ENCODE data around the gene FZR1. TPM values are rescaled to one million over a fixed set of nuclear protein-coding genes. Genes with fewer than 3 reads are reported as not detected.
A peak's percentile ranks its signal among the peaks of the same experiment; 100 is the strongest.

Gene FZR1
- total RNA-seq, 2 donors from 2014 or later, result 29.6 to 33.8 TPM

- Histone ChIP-seq H3K36me3 (no peaks in the 10 kb centered on the region), H3K4me1 (ENCODE audit: control insufficient read depth in 1 of 2, low read depth in 2 of 2) (peaks cover 12 to 21% of the 10 kb centered on the region in 2 donors), H3K27ac (no peak overlapping the region), H3K9me3 (no peaks in the 10 kb centered on the region), H3K4me3 (no peak overlapping the region), H3K27me3 (replicated peaks; ENCODE audit: insufficient read depth) (no peaks in the 10 kb centered on the region)
- DNase-seq (ENCODE audit: low spot score), result no peak
- ATAC-seq (ENCODE audit: insufficient number of reproducible peaks, low FRiP score, low read depth), result no peak
- TF ChIP-seq CTCF (IDR thresholded peaks at IDR 0.05), result no peak
These were observed 45.6 kb downstream of the FZR1 start for GRCh38 chr19:3551792-3552095.

- Histone ChIP-seq H3K4me1 (ENCODE audit: control insufficient read depth in 1 of 2, low read depth in 2 of 2) (peaks cover 16 to 25% of the 10 kb centered on the region in 2 donors), H3K4me3 (peak overlapping the region; percentile 9)
These were observed 48.4 kb downstream of the FZR1 start for GRCh38 chr19:3554254-3555083.

DNA sequence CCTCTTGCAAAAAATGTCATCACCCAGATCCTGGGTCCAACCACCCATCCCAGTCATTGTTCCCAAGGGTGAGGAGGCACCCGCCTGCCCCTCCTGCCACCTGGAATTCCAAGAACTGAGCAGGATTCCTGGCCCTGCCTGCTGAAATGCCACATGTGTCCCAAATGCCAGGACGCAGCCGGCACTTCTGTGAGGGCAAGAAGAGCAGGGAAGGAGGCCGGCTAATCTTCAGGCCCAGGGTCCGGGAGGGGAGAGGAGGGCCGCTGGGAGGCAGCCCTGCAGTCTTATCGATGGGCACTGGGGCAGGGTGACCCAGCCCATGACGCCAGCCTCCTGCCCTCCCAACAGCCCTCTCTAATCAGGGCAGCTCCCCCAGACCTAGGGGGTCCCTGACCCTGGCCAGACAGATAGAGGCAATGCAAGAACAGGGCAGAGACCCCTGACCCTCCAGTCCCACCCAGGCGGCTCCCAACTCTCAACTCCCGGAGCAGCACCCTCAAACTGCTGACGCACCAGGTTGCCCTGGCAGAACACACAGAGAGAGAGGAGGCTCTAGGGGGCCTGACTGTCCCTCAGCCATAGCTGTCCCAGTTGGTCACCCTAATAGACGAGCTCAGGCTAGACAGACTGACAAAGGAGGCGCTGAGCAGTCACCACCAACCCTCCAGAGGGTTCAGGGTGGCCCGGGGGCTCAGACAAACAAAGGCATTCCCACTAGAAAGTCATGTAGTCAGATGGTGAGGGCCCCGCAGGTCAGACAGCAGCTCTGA is 49.7 kb downstream of the FZR1 start:
- Histone ChIP-seq H3K27me3 (replicated peaks; ENCODE audit: insufficient read depth) (no peaks in the 10 kb centered on the region), H3K4me1 (ENCODE audit: control insufficient read depth in 1 of 2, low read depth in 2 of 2) (peaks cover 16 to 25% of the 10 kb centered on the region in 2 donors), H3K4me3 (peak overlapping the region; percentile 80), H3K27ac (no peak overlapping the region), H3K36me3 (no peaks in the 10 kb centered on the region), H3K9me3 (no peaks in the 10 kb centered on the region)
- ATAC-seq (ENCODE audit: insufficient number of reproducible peaks, low FRiP score, low read depth) (no peak), DNase-seq (ENCODE audit: low spot score) (no peak)
- no peak for TF ChIP-seq CTCF (IDR thresholded peaks at IDR 0.05)

More at GRCh38 chr19:3554254-3555083, 48.4 kb downstream of the FZR1 start:
- Histone ChIP-seq H3K9me3 (no peaks in the 10 kb centered on the region), H3K36me3 (no peaks in the 10 kb centered on the region), H3K27ac (no peak overlapping the region), H3K27me3 (replicated peaks; ENCODE audit: insufficient read depth) (no peaks in the 10 kb centered on the region)
- TF ChIP-seq CTCF (IDR thresholded peaks at IDR 0.05), result no peak
- DNase-seq (ENCODE audit: low spot score) (no peak), ATAC-seq (ENCODE audit: insufficient number of reproducible peaks, low FRiP score, low read depth) (no peak)

DNA sequence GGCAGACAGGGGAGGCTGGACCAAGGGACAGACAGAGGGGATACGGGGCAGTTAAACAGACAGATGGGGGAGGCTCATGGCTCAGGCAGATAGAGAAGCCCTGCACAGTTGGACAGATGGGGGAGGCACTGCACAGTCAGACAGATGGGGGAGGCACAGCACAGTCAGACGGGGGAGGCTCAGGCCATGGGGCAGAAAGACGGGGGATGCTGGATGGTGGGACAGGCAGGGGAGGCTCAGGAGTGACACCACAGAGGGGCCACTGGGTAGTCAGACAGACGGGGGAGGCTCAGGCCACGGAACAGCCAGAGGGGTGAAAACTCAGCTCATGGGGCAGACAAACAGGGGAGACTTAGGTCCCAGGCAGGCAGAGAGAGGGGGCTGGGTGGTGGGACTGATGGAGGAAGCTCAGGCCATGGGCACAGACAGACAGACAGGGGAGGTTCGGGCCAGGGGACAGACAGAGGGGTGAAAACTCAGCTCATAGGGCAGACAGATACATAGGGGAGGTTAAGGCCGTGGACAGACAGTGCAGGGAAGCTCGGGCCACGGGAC is 50.4 kb downstream of the FZR1 start:
- Histone ChIP-seq H3K27ac (no peak overlapping the region), H3K36me3 (no peaks in the 10 kb centered on the region), H3K9me3 (no peaks in the 10 kb centered on the region), H3K4me3 (peak overlapping the region; percentile 80), H3K27me3 (replicated peaks; ENCODE audit: insufficient read depth) (no peaks in the 10 kb centered on the region), H3K4me1 (ENCODE audit: control insufficient read depth in 1 of 2, low read depth in 2 of 2) (peaks cover 16 to 25% of the 10 kb centered on the region in 2 donors)
- no peak for DNase-seq (ENCODE audit: low spot score)
- TF ChIP-seq CTCF (IDR thresholded peaks at IDR 0.05), result no peak
- no peak for ATAC-seq (ENCODE audit: insufficient number of reproducible peaks, low FRiP score, low read depth)

- no peak for ATAC-seq (ENCODE audit: insufficient number of reproducible peaks, low FRiP score, low read depth)
- H3K36me3 ChIP-seq, result no peaks in the 10 kb centered on the region
- H3K27me3 ChIP-seq (replicated peaks; ENCODE audit: insufficient read depth), result no peaks in the 10 kb centered on the region
- H3K27ac ChIP-seq, result peak overlapping the region in 1 of 2 donors; percentile 46
- H3K4me1 ChIP-seq (ENCODE audit: control insufficient read depth in 1 of 2, low read depth in 2 of 2), result peaks cover 16 to 25% of the 10 kb centered on the region in 2 donors
- no peak for TF ChIP-seq CTCF (IDR thresholded peaks at IDR 0.05)
- no peak for DNase-seq (ENCODE audit: low spot score)
- H3K9me3 ChIP-seq, result no peaks in the 10 kb centered on the region
- H3K4me3 ChIP-seq, result peak overlapping the region; percentile 80
These were observed 50.9 kb downstream of the FZR1 start for GRCh38 chr19:3556978-3557460.
